Measurements from ENCODE around the gene TMEM88.
A peak's percentile ranks its signal among the peaks of the same experiment; 100 is the strongest.

The TMEM88 gene

GRCh38 chr17:7897773-7898172 is 42.9 kb downstream of the TMEM88 start:
- DNase-seq, result peak in 2 of 10 donors; percentile 27 to 35
- intact Hi-C loops (cut with DNase I), result loop anchor here (2.0 kb wide), 1 partner anchor 35 kb away; no protein-coding TSS in a partner anchor

GRCh38 chr17:7903154-7904103 is 48.6 kb downstream of the TMEM88 start:
- DNase-seq, result peak in 3 of 10 donors; percentile 44 to 62 (median 55)
- intact Hi-C loops (cut with DNase I), result no loop called here
